NB4 (cell line): ENCODE results near the gene PYGM.

Experiments used
- DNase-seq: peaks from one replicate; pipeline ENCODE4 v3.0.0; 2010; ENCODE audit warnings: low read depth
- H3K4me3 ChIP-seq: one replicate; pipeline ENCODE4 v1.5.1; 2011; ENCODE audit warnings: mild to moderate bottlenecking, low read depth, low read length, moderate library complexity
- CTCF ChIP-seq: IDR thresholded peaks from one replicate; pipeline ENCODE4 v1.5.1; 2012; ENCODE audit warnings: low read depth, low read length
- MAX ChIP-seq: IDR thresholded peaks from 2 replicates; pipeline ENCODE4 v1.6.1; 2011; ENCODE audit warnings: low read depth, low read length
- MYC ChIP-seq: IDR thresholded peaks from 2 replicates; pipeline ENCODE4 v1.6.1; 2011; ENCODE audit warnings: low read depth, low read length
- POLR2A ChIP-seq: IDR thresholded peaks from 2 replicates; pipeline ENCODE4 v1.6.1; 2011; ENCODE audit warnings: mild to moderate bottlenecking; ENCODE audit not compliant: insufficient read length; ENCODE audit errors: extremely low read depth

Gene PYGM

GRCh38 chr11:64802370-64803157 is 42.8 kb upstream of the PYGM start:
- TF ChIP-seq MYC (no peak), CTCF (no peak), POLR2A (no peak), MAX (no peak)
- DNase-seq = no peak
- H3K4me3 ChIP-seq = peak overlapping the region; percentile 40

GRCh38 chr11:64801561-64802369 is 42.0 kb upstream of the PYGM start:
- peak overlapping the region; percentile 40 for H3K4me3 ChIP-seq
- DNase-seq = peak; percentile 54
- TF ChIP-seq CTCF (no peak), MAX (no peak), MYC (no peak), POLR2A (no peak)

GRCh38 chr11:64801158-64801464 is 41.3 kb upstream of the PYGM start:
- H3K4me3 ChIP-seq = no peak overlapping the region
- DNase-seq = no peak
- no peak for TF ChIP-seq MAX
- no peak for TF ChIP-seq POLR2A
- no peak for TF ChIP-seq MYC
- TF ChIP-seq CTCF = no peak

- no peak overlapping the region for H3K4me3 ChIP-seq
- peak; percentile 46 for DNase-seq
- TF ChIP-seq MAX (no peak), POLR2A (no peak), CTCF (no peak), MYC (no peak)
Observed at GRCh38 chr11:64800303-64801157, 40.8 kb upstream of the PYGM start.

- DNase-seq = peak; percentile 39
- no peak for TF ChIP-seq MAX
- TF ChIP-seq POLR2A = no peak
- TF ChIP-seq MYC = no peak
- no peak for TF ChIP-seq CTCF
- H3K4me3 ChIP-seq = no peak overlapping the region
Observed at GRCh38 chr11:64799623-64800302, 40.0 kb upstream of the PYGM start.
